Mesodermal cell (in vitro differentiated cells): ENCODE results near the gene CUL5.
"Not testable (repeated sequence)": the region's sequence is repeated elsewhere in the genome, so short reads cannot be mapped to it uniquely, and the experiment has no call there.

Experiments
- H3K27ac ChIP-seq: 2 replicates; pipeline ENCODE4 v1.7.0; 2013; ENCODE audit warnings: mild to moderate bottlenecking, low read depth, low read length, moderate library complexity; ENCODE audit not compliant: severe bottlenecking
- H3K36me3 ChIP-seq: 2 replicates; pipeline ENCODE4 v1.7.1; 2013; ENCODE audit warnings: mild to moderate bottlenecking, low read length, moderate library complexity; ENCODE audit not compliant: control insufficient read depth, insufficient read depth
- H3K4me1 ChIP-seq: one replicate; pipeline ENCODE4 v1.7.1; 2013; ENCODE audit warnings: mild to moderate bottlenecking, low read length; ENCODE audit not compliant: insufficient read depth, control insufficient read depth, poor library complexity, severe bottlenecking
- H3K4me3 ChIP-seq: 2 replicates; pipeline ENCODE4 v1.7.0; 2013; ENCODE audit warnings: low read length, control low read depth, mild to moderate bottlenecking; ENCODE audit not compliant: insufficient read depth, poor library complexity, severe bottlenecking; ENCODE audit errors: extremely low read depth
- H3K9me3 ChIP-seq: 2 replicates; pipeline ENCODE4 v1.7.1; 2013; ENCODE audit warnings: mild to moderate bottlenecking, low read length, moderate library complexity; ENCODE audit not compliant: control insufficient read depth
- WGBS, 2 experiments: methylation state at CpG; one replicate each; pipeline ENCODE4 v1.1.5; 2013; ENCODE audit warnings: missing lambda C conversion rate in 2 of 2; ENCODE audit not compliant: insufficient coverage in 2 of 2; 5-methylcytosine and 5-hydroxymethylcytosine counted together

The CUL5 gene

GRCh38 chr11:108115500-108116140 is 106.9 kb downstream of the CUL5 start:
- 67 to 84% methylated on average over 4 to 5 of the region's 5 CpGs for WGBS, 2 experiments
- no peak overlapping the region for H3K4me3 ChIP-seq
- H3K27ac ChIP-seq, result no peak overlapping the region
- H3K9me3 ChIP-seq, result no peaks in the 10 kb centered on the region
- H3K36me3 ChIP-seq, result no peaks in the 10 kb centered on the region
- H3K4me1 ChIP-seq, result no peaks in the 10 kb centered on the region

GRCh38 chr11:108117746-108118371 is 109.2 kb downstream of the CUL5 start:
- Histone ChIP-seq H3K27ac (no peak overlapping the region), H3K36me3 (no peaks in the 10 kb centered on the region), H3K4me1 (no peaks in the 10 kb centered on the region), H3K9me3 (no peaks in the 10 kb centered on the region), H3K4me3 (no peak overlapping the region)

GRCh38 chr11:108120936-108121273 is 112.2 kb downstream of the CUL5 start:
- H3K36me3 ChIP-seq, H3K9me3 ChIP-seq, H3K4me1 ChIP-seq, H3K27ac ChIP-seq: not testable (repeated sequence)
- H3K4me3 ChIP-seq, result peak overlapping the region; percentile 76
- WGBS, 2 experiments, result 83 to 94% methylated on average over 2 of the region's 7 CpGs

GRCh38 chr11:108121274-108122155 is 112.8 kb downstream of the CUL5 start, which contains the start of gene ACAT1:
Gene ACAT1 (plus strand): TSS chr11:108121567. CDS start chr11:108121607, 40 bp downstream.
- Histone ChIP-seq H3K36me3 (no peaks in the 10 kb centered on the region), H3K9me3 (no peaks in the 10 kb centered on the region), H3K4me1 (no peaks in the 10 kb centered on the region), H3K27ac (peak within 1 kb of the TSS; percentile 36), H3K4me3 (peak within 1 kb of the TSS; percentile 76)
- 1 to 2% methylated on average over 61 to 67 of the region's 73 CpGs for WGBS, 2 experiments

- H3K9me3 ChIP-seq, result no peaks in the 10 kb centered on the region
- peak overlapping the region; percentile 76 for H3K4me3 ChIP-seq
- no peaks in the 10 kb centered on the region for H3K36me3 ChIP-seq
- no peaks in the 10 kb centered on the region for H3K4me1 ChIP-seq
- no peak overlapping the region for H3K27ac ChIP-seq
- 56 to 72% methylated on average over 7 to 8 of the region's 9 CpGs for WGBS, 2 experiments
Measured at GRCh38 chr11:108122166-108122628, 113.5 kb downstream of the CUL5 start.

GRCh38 chr11:108125096-108125495 is 116.4 kb downstream of the CUL5 start:
- WGBS, 2 experiments, result 89 to 93% methylated on average over 3 to 4 of the region's 5 CpGs
- H3K36me3 ChIP-seq, result peaks cover 5% of the 10 kb centered on the region
- no peak overlapping the region for H3K4me3 ChIP-seq
- no peaks in the 10 kb centered on the region for H3K9me3 ChIP-seq
- no peak overlapping the region for H3K27ac ChIP-seq
- H3K4me1 ChIP-seq, result no peaks in the 10 kb centered on the region

- WGBS, 2 experiments, result 80% methylated on average over 1 of the region's 2 CpGs; no CpG with 5 or more reads in 1 of the 2 experiments
- no peaks in the 10 kb centered on the region for H3K4me1 ChIP-seq
- H3K9me3 ChIP-seq, result no peaks in the 10 kb centered on the region
- peaks cover 18% of the 10 kb centered on the region for H3K36me3 ChIP-seq
- H3K27ac ChIP-seq, result no peak overlapping the region
- H3K4me3 ChIP-seq, result no peak overlapping the region
Measured at GRCh38 chr11:108128772-108129171, 120.1 kb downstream of the CUL5 start.

GRCh38 chr11:108131993-108132392 is 123.3 kb downstream of the CUL5 start:
- H3K9me3 ChIP-seq, result no peaks in the 10 kb centered on the region
- WGBS, 2 experiments, result no CpG with 5 or more reads among the region's 1 CpG
- H3K4me1 ChIP-seq, result no peaks in the 10 kb centered on the region
- H3K36me3 ChIP-seq, result peaks cover 34% of the 10 kb centered on the region
- no peak overlapping the region for H3K4me3 ChIP-seq
- no peak overlapping the region for H3K27ac ChIP-seq

- not testable (repeated sequence) for H3K4me3 ChIP-seq, H3K9me3 ChIP-seq, H3K27ac ChIP-seq, H3K4me1 ChIP-seq
- peaks cover 35% of the 10 kb centered on the region for H3K36me3 ChIP-seq
- 100% methylated on average over 1 of the region's 2 CpGs for WGBS, 2 experiments
Measured at GRCh38 chr11:108132993-108133538, 124.4 kb downstream of the CUL5 start.

- H3K9me3 ChIP-seq, result no peaks in the 10 kb centered on the region
- no peak overlapping the region for H3K27ac ChIP-seq
- H3K4me3 ChIP-seq, result no peak overlapping the region
- 80 to 100% methylated on average over 1 of the region's 2 CpGs for WGBS, 2 experiments
- no peaks in the 10 kb centered on the region for H3K4me1 ChIP-seq
- H3K36me3 ChIP-seq, result peaks cover 42% of the 10 kb centered on the region
Measured at GRCh38 chr11:108135845-108136544, 127.3 kb downstream of the CUL5 start.
